Panc1 (cell line): Measurements from ENCODE around the gene ACTG1.

Experiments
- POLR2AphosphoS5 ChIP-seq: IDR thresholded peaks from 2 replicates; pipeline ENCODE4 v1.6.1; 2012; ENCODE audit warnings: mild to moderate bottlenecking, low read depth, low read length, moderate library complexity
- SIN3A ChIP-seq: IDR thresholded peaks from 2 replicates; pipeline ENCODE4 v1.6.1; 2012; ENCODE audit warnings: low read depth, mild to moderate bottlenecking, low read length, moderate library complexity, borderline replicate concordance; ENCODE audit not compliant: insufficient read depth
- TF ChIP-seq, protein P1 (sequence below): fragments of 450-650 bp; IDR thresholded peaks from 2 replicates; pipeline ENCODE4 v1.5.1; 2017; ENCODE audit warnings: mild to moderate bottlenecking
- TF ChIP-seq, protein P2 (sequence below), 2 experiments: IDR thresholded peaks; 2 replicates each; pipeline ENCODE4 v1.6.1; 2011 to 2012; ENCODE audit warnings: low read depth in 2 of 2, control low read depth in 1 of 2, low read length in 1 of 2, mild to moderate bottlenecking in 1 of 2, moderate library complexity in 1 of 2; ENCODE audit not compliant: insufficient read depth in 1 of 2

DNA sequence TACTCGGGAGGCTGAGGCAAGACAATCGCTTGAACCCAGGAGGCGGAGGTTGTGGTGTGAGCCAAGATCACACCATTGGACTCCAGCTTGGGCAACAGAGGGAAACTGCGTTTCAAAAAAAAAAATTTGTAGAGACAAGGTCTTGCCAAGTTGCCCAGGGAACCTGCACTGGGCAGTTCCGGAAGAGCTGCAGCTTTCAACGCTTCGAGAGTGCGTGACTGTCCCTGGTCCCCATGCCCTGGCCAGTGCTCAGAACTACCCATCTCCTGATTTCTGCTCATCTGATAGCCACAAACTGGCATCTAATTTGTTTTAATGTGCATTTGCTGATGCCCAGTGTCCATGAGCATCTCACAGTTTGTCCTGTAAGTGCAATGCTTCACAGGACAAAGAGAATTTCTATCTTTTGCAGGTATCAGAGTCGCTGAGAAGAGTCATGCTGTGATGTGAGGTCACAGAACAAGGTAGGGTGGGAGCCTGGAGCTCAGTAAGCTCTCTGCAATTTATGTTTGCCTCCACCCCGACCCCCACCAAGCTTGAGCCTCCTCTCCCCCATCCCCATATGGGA, 3.9 kb downstream of the ACTG1 start:
- TF ChIP-seq, protein P1, sequence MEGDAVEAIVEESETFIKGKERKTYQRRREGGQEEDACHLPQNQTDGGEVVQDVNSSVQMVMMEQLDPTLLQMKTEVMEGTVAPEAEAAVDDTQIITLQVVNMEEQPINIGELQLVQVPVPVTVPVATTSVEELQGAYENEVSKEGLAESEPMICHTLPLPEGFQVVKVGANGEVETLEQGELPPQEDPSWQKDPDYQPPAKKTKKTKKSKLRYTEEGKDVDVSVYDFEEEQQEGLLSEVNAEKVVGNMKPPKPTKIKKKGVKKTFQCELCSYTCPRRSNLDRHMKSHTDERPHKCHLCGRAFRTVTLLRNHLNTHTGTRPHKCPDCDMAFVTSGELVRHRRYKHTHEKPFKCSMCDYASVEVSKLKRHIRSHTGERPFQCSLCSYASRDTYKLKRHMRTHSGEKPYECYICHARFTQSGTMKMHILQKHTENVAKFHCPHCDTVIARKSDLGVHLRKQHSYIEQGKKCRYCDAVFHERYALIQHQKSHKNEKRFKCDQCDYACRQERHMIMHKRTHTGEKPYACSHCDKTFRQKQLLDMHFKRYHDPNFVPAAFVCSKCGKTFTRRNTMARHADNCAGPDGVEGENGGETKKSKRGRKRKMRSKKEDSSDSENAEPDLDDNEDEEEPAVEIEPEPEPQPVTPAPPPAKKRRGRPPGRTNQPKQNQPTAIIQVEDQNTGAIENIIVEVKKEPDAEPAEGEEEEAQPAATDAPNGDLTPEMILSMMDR = no peak
- TF ChIP-seq, protein P2, sequence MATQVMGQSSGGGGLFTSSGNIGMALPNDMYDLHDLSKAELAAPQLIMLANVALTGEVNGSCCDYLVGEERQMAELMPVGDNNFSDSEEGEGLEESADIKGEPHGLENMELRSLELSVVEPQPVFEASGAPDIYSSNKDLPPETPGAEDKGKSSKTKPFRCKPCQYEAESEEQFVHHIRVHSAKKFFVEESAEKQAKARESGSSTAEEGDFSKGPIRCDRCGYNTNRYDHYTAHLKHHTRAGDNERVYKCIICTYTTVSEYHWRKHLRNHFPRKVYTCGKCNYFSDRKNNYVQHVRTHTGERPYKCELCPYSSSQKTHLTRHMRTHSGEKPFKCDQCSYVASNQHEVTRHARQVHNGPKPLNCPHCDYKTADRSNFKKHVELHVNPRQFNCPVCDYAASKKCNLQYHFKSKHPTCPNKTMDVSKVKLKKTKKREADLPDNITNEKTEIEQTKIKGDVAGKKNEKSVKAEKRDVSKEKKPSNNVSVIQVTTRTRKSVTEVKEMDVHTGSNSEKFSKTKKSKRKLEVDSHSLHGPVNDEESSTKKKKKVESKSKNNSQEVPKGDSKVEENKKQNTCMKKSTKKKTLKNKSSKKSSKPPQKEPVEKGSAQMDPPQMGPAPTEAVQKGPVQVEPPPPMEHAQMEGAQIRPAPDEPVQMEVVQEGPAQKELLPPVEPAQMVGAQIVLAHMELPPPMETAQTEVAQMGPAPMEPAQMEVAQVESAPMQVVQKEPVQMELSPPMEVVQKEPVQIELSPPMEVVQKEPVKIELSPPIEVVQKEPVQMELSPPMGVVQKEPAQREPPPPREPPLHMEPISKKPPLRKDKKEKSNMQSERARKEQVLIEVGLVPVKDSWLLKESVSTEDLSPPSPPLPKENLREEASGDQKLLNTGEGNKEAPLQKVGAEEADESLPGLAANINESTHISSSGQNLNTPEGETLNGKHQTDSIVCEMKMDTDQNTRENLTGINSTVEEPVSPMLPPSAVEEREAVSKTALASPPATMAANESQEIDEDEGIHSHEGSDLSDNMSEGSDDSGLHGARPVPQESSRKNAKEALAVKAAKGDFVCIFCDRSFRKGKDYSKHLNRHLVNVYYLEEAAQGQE (IDR thresholded peaks at IDR 0.05; ENCODE audit: insufficient read depth in 1 of 2, low read depth in 2 of 2, low read length in 1 of 2) = no peak
- TF ChIP-seq POLR2AphosphoS5 (peak; percentile 90), SIN3A (peak; percentile 42; the same call in 1 of the 2 replicates)
